WERI-Rb-1 (cell line): ENCODE data around the gene LPGAT1.

Source experiments
- DNase-seq: peaks from one replicate; pipeline ENCODE4 v3.0.0-alpha.2; 2020
- H3K27ac ChIP-seq: fragments of 250-450 bp; sonication (Bioruptor Pico); 2 replicates; pipeline ENCODE4 v1.5.1; 2020; ENCODE audit warnings: mild to moderate bottlenecking, moderate library complexity
- H3K27me3 ChIP-seq: fragments of 250-450 bp; sonication (Bioruptor Pico); 2 replicates; pipeline ENCODE4 v1.5.1; 2021; ENCODE audit warnings: mild to moderate bottlenecking, low read depth, moderate library complexity; ENCODE audit not compliant: insufficient read depth, severe bottlenecking
- H3K36me3 ChIP-seq: fragments of 250-450 bp; sonication (Bioruptor Pico); 2 replicates; pipeline ENCODE4 v1.5.1; 2020; ENCODE audit warnings: mild to moderate bottlenecking, moderate library complexity
- H3K4me3 ChIP-seq: 2 replicates; pipeline ENCODE4 v1.5.1; 2011; ENCODE audit warnings: low read depth, mild to moderate bottlenecking, control low read depth, low read length
- H3K9me3 ChIP-seq: fragments of 250-450 bp; sonication (Bioruptor Pico); 2 replicates; pipeline ENCODE4 v1.5.1; 2021; ENCODE audit warnings: mild to moderate bottlenecking, moderate library complexity; ENCODE audit not compliant: severe bottlenecking
- CTCF ChIP-seq: IDR thresholded peaks from 2 replicates; pipeline ENCODE4 v1.5.1; 2011; ENCODE audit warnings: low read depth, mild to moderate bottlenecking, control low read depth, inconsistent platforms, low read length

Gene LPGAT1

GRCh38 chr1:211775170-211775569 is 55.4 kb downstream of the LPGAT1 start:
- no peak for TF ChIP-seq CTCF
- Histone ChIP-seq H3K9me3 (no peaks in the 10 kb centered on the region), H3K27me3 (no peaks in the 10 kb centered on the region), H3K27ac (no peak overlapping the region), H3K36me3 (peaks cover 50% of the 10 kb centered on the region), H3K4me3 (no peak overlapping the region)
- no peak for DNase-seq

GRCh38 chr1:211764701-211765100 is 65.9 kb downstream of the LPGAT1 start:
- peaks cover 15% of the 10 kb centered on the region for H3K36me3 ChIP-seq

GRCh38 chr1:211762206-211762605 is 68.4 kb downstream of the LPGAT1 start:
- H3K4me3 ChIP-seq = no peak overlapping the region
- no peak for TF ChIP-seq CTCF
- peaks cover 9% of the 10 kb centered on the region for H3K9me3 ChIP-seq
- DNase-seq = peak; percentile 75
- H3K36me3 ChIP-seq = peaks cover 17% of the 10 kb centered on the region
- peak overlapping the region; percentile 45 for H3K27ac ChIP-seq
- H3K27me3 ChIP-seq = no peaks in the 10 kb centered on the region

More at GRCh38 chr1:211764701-211765100, 65.9 kb downstream of the LPGAT1 start:
- H3K4me3 ChIP-seq = no peak overlapping the region
- H3K27ac ChIP-seq = no peak overlapping the region
- no peaks in the 10 kb centered on the region for H3K9me3 ChIP-seq
- H3K27me3 ChIP-seq = no peaks in the 10 kb centered on the region
- TF ChIP-seq CTCF = no peak
- DNase-seq = no peak

- peak overlapping the region; percentile 45 for H3K27ac ChIP-seq
- no peaks in the 10 kb centered on the region for H3K27me3 ChIP-seq
- DNase-seq = no peak
- peaks cover 14% of the 10 kb centered on the region for H3K36me3 ChIP-seq
- H3K9me3 ChIP-seq = peaks cover 9% of the 10 kb centered on the region
- H3K4me3 ChIP-seq = no peak overlapping the region
- TF ChIP-seq CTCF = no peak
Measured at GRCh38 chr1:211761400-211761799, 69.2 kb downstream of the LPGAT1 start.

GRCh38 chr1:211756471-211757020 is 74.0 kb downstream of the LPGAT1 start:
- Histone ChIP-seq H3K36me3 (peaks cover 9% of the 10 kb centered on the region), H3K27ac (no peak overlapping the region), H3K27me3 (no peaks in the 10 kb centered on the region), H3K4me3 (no peak overlapping the region), H3K9me3 (peaks cover 9% of the 10 kb centered on the region)
- TF ChIP-seq CTCF = no peak
- DNase-seq = no peak

GRCh38 chr1:211753649-211754251 is 76.8 kb downstream of the LPGAT1 start:
- Histone ChIP-seq H3K36me3 (peaks cover 24% of the 10 kb centered on the region), H3K9me3 (peaks cover 9% of the 10 kb centered on the region), H3K4me3 (no peak overlapping the region), H3K27me3 (no peaks in the 10 kb centered on the region), H3K27ac (peak overlapping the region; percentile 51)
- no peak for DNase-seq
- TF ChIP-seq CTCF = no peak
